Measurements from ENCODE around the gene THAP2.
"Not testable (repeated sequence)": the region's sequence is repeated elsewhere in the genome, so short reads cannot be mapped to it uniquely, and the experiment has no call there.

THAP2 gene

DNA sequence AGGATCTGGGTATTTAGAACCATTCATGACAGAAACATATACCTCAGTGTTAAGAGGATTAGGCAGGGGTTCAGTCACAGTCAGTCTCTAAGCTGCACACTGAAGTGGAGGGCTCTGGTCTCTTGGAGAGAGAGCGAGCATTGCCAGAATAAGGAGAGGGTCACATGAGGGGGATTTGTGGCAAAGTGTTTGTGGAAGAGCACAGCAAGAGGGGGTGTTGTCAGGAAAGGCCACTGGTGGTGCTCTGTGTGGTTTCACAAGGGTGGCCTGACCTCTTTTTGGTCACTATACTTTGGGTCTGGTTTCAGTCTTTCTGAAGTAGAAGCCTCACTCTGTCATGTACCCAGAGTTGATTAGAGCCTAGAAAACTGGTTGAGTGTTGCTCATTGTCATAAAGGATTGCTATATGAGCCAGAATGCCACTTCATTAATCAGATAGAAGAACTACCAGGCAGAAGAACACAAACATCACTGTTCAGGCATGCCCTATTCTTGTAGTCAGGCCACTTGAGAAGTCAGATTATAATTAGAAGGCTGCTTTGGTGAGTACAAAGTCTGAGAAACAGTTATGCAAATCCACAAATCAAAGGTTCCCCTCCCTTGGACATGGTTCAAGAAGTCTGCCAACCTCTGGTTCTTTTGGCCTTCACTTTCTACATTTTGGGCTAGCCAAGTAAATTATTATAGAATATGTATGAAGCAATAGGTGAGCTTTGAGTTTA, 30.2 kb downstream of the THAP2 start:
- no peak overlapping the region; the same call in 1 of the 2 replicates for H3K4me3 ChIP-seq (ENCODE audit: low read depth, low read length)
- peak; percentile 55 for DNase-seq (ENCODE audit: low read depth)
- TF ChIP-seq, protein P1, sequence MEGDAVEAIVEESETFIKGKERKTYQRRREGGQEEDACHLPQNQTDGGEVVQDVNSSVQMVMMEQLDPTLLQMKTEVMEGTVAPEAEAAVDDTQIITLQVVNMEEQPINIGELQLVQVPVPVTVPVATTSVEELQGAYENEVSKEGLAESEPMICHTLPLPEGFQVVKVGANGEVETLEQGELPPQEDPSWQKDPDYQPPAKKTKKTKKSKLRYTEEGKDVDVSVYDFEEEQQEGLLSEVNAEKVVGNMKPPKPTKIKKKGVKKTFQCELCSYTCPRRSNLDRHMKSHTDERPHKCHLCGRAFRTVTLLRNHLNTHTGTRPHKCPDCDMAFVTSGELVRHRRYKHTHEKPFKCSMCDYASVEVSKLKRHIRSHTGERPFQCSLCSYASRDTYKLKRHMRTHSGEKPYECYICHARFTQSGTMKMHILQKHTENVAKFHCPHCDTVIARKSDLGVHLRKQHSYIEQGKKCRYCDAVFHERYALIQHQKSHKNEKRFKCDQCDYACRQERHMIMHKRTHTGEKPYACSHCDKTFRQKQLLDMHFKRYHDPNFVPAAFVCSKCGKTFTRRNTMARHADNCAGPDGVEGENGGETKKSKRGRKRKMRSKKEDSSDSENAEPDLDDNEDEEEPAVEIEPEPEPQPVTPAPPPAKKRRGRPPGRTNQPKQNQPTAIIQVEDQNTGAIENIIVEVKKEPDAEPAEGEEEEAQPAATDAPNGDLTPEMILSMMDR (IDR thresholded peaks at IDR 0.05; ENCODE audit: low read depth, low read length, missing control alignments) = no peak

DNA sequence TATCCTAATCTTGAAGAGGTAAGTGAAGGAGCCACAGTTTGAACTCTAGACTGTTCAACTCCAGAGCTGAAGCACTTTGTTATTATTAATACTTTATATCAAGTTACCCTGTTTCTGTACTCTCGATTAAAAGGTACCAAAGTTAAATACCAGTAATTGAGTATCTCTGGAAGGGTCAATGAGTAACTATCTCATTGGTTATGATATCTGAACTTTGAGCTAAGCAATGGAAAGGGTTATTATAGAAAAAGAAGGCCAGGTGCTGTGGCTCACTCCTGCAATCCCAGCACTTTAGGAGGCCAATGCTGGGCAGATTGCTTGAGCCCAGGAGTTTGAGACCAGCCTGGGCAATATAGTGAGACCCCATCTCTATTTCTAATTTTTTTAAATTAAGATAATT, 31.7 kb downstream of the THAP2 start:
- TF ChIP-seq, protein P1 (IDR thresholded peaks at IDR 0.05; ENCODE audit: low read depth, low read length, missing control alignments) = no peak
- no peak for DNase-seq (ENCODE audit: low read depth)
- H3K4me3 ChIP-seq (ENCODE audit: low read depth, low read length) = no peak overlapping the region

- not testable (repeated sequence) for DNase-seq (ENCODE audit: low read depth); H3K4me3 ChIP-seq (ENCODE audit: low read depth, low read length)
Observed at GRCh38 chr12:71702181-71702580, 38.1 kb downstream of the THAP2 start.

- DNase-seq (ENCODE audit: low read depth) = no peak
- no peak overlapping the region for H3K4me3 ChIP-seq (ENCODE audit: low read depth, low read length)
- TF ChIP-seq, protein P1 (IDR thresholded peaks at IDR 0.05; ENCODE audit: low read depth, low read length, missing control alignments) = no peak
Observed at GRCh38 chr12:71702590-71702989, 38.5 kb downstream of the THAP2 start.

DNA sequence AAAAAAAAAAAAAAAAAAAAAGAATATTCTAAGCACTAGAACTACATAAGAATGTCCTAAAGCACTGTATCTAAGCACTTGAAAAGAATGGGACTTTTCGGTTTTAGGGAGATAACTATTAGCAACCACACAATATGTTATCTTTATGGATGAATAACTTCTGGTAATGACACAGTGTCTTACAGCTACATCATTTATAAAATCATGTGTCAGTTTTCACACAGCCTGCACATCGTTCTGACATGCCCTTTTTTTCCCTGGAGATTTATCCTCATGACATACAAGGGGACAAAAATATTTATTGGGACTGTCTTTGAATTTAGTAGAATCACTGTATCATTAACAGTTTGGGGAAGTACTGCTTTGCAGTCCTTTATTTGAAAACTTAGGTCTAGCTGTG, 39.1 kb downstream of the THAP2 start:
- no peak for DNase-seq (ENCODE audit: low read depth)

DNA sequence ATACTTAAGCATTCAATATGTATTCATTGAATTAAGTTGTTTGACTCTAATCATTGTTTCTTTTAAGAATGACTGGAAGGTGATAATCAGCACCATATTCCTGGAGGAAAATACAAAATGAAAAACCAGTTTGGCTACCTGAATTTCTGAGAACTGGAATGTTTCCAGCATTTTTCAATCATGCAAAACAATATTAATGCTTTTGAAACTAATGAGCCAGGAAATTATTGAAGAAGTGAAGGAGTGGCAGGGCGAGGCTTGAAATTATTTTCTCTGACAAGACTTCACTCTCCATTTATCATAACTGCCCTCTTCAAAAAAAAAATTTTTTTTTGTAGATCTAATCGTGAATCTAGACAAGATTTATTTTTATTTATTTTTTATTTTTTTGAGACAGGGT, 40.8 kb downstream of the THAP2 start:
- no peak for DNase-seq (ENCODE audit: low read depth)
- TF ChIP-seq, protein P1 (IDR thresholded peaks at IDR 0.05; ENCODE audit: low read depth, low read length, missing control alignments) = no peak
- no peak overlapping the region for H3K4me3 ChIP-seq (ENCODE audit: low read depth, low read length)

More for the DNA sequence above, 39.1 kb downstream of the THAP2 start:
- H3K4me3 ChIP-seq (ENCODE audit: low read depth, low read length) = no peak overlapping the region
- TF ChIP-seq, protein P1 (IDR thresholded peaks at IDR 0.05; ENCODE audit: low read depth, low read length, missing control alignments) = no peak

- DNase-seq (ENCODE audit: low read depth) = no peak
- no peak overlapping the region for H3K4me3 ChIP-seq (ENCODE audit: low read depth, low read length)
- TF ChIP-seq, protein P1 (IDR thresholded peaks at IDR 0.05; ENCODE audit: low read depth, low read length, missing control alignments) = no peak
Observed at GRCh38 chr12:71708658-71709057, 44.6 kb downstream of the THAP2 start.
